ENCODE results near the gene MEF2A. TPM values are rescaled to one million over a fixed set of nuclear protein-coding genes. Genes with fewer than 3 reads are reported as not detected.

The MEF2A gene
- polyA plus RNA-seq, 3 donors, result 20.3 to 61.8 (median 33.5) TPM

- peaks cover 2 to 7% (median 3%) of the 10 kb centered on the region in 3 donors for H3K27me3 Mint-ChIP-seq (ENCODE audit: low read depth in 3 of 3)
- H3K4me1 Mint-ChIP-seq, result no peaks in the 10 kb centered on the region
- H3K27ac ChIP-seq (ENCODE audit: low read depth in 1 of 2, low read length in 2 of 2), result no peak overlapping the region
- H3K36me3 ChIP-seq (replicated peaks in 1 of 2; ENCODE audit: control insufficient read depth in 1 of 2, insufficient read depth in 2 of 2, low read length in 2 of 2), result no peaks in the 10 kb centered on the region
- H3K9me3 ChIP-seq (replicated peaks in 1 of 2; ENCODE audit: control insufficient read depth in 1 of 2, insufficient read depth in 1 of 2, low read length in 2 of 2), result no peaks in the 10 kb centered on the region
- WGBS (ENCODE audit: insufficient coverage), result 64% methylated on average over 2 of the region's 2 CpGs
- no peaks in the 10 kb centered on the region for H3K27me3 ChIP-seq (ENCODE audit: control insufficient read depth in 2 of 2, insufficient read depth in 2 of 2, low read length in 2 of 2)
- no peak overlapping the region for H2AFZ ChIP-seq (ENCODE audit: insufficient read depth, low read depth, low read length, poor library complexity, severe bottlenecking)
- no peak overlapping the region for H3K4me3 ChIP-seq (replicated peaks in 1 of 3; ENCODE audit: low read depth in 2 of 3, low read length in 3 of 3)
- H3K9ac ChIP-seq (ENCODE audit: insufficient read depth, low read length, poor library complexity, severe bottlenecking), result no peak overlapping the region
- H3K27ac Mint-ChIP-seq, result no peak overlapping the region
- H3K9me3 Mint-ChIP-seq, result peaks cover 0 to 3% (median 0%) of the 10 kb centered on the region in 7 donors
- no peak overlapping the region for H3K4me3 Mint-ChIP-seq
- TF ChIP-seq CTCF (IDR thresholded peaks at IDR 0.05), result no peak
- no peak overlapping the region for H3K4me2 ChIP-seq (replicated peaks; ENCODE audit: extremely low read depth, low read length, poor library complexity, severe bottlenecking)
- intact Hi-C loops (cut with micrococcal nuclease), result no loop called here
- no peaks in the 10 kb centered on the region for H3K36me3 Mint-ChIP-seq
- H3K79me2 ChIP-seq (ENCODE audit: insufficient read depth, low read length), result no peaks in the 10 kb centered on the region
- no peaks in the 10 kb centered on the region for H4K20me1 ChIP-seq (ENCODE audit: insufficient read depth, low read length)
- DNase-seq, result no peak
- H3K4me1 ChIP-seq (ENCODE audit: control insufficient read depth in 1 of 2, insufficient read depth in 2 of 2, low read length in 2 of 2), result no peaks in the 10 kb centered on the region
Measured at GRCh38 chr15:99741835-99742234, 176.1 kb downstream of the MEF2A start.

GRCh38 chr15:99744142-99744541, 178.4 kb downstream of the MEF2A start:
- no peaks in the 10 kb centered on the region for H3K4me1 Mint-ChIP-seq
- Histone ChIP-seq H3K27ac (ENCODE audit: low read depth in 1 of 2, low read length in 2 of 2) (no peak overlapping the region), H3K9me3 (replicated peaks in 1 of 2; ENCODE audit: control insufficient read depth in 1 of 2, insufficient read depth in 1 of 2, low read length in 2 of 2) (no peaks in the 10 kb centered on the region), H3K4me3 (replicated peaks in 1 of 3; ENCODE audit: low read depth in 2 of 3, low read length in 3 of 3) (no peak overlapping the region), H3K9ac (ENCODE audit: insufficient read depth, low read length, poor library complexity, severe bottlenecking) (no peak overlapping the region), H2AFZ (ENCODE audit: insufficient read depth, low read depth, low read length, poor library complexity, severe bottlenecking) (no peak overlapping the region), H3K79me2 (ENCODE audit: insufficient read depth, low read length) (no peaks in the 10 kb centered on the region), H3K4me1 (ENCODE audit: control insufficient read depth in 1 of 2, insufficient read depth in 2 of 2, low read length in 2 of 2) (no peaks in the 10 kb centered on the region), H3K27me3 (ENCODE audit: control insufficient read depth in 2 of 2, insufficient read depth in 2 of 2, low read length in 2 of 2) (no peaks in the 10 kb centered on the region), H4K20me1 (ENCODE audit: insufficient read depth, low read length) (no peaks in the 10 kb centered on the region), H3K4me2 (replicated peaks; ENCODE audit: extremely low read depth, low read length, poor library complexity, severe bottlenecking) (no peak overlapping the region), H3K36me3 (replicated peaks in 1 of 2; ENCODE audit: control insufficient read depth in 1 of 2, insufficient read depth in 2 of 2, low read length in 2 of 2) (no peaks in the 10 kb centered on the region)
- WGBS (ENCODE audit: insufficient coverage), result 96% methylated on average over 4 of the region's 7 CpGs
- no peak overlapping the region for H3K27ac Mint-ChIP-seq
- H3K27me3 Mint-ChIP-seq (ENCODE audit: low read depth in 3 of 3), result peaks cover 0 to 7% (median 0%) of the 10 kb centered on the region in 3 donors
- H3K36me3 Mint-ChIP-seq, result no peaks in the 10 kb centered on the region
- no peak for DNase-seq
- H3K9me3 Mint-ChIP-seq, result peaks cover 0 to 3% (median 0%) of the 10 kb centered on the region in 7 donors
- intact Hi-C loops (cut with micrococcal nuclease), result no loop called here
- no peak overlapping the region for H3K4me3 Mint-ChIP-seq
- no peak for TF ChIP-seq CTCF (IDR thresholded peaks at IDR 0.05)
